ENCODE results near the gene UPK3BL2.
A peak's percentile ranks its signal among the peaks of the same experiment; 100 is the strongest.
"Not testable (repeated sequence)": the region's sequence is repeated elsewhere in the genome, so short reads cannot be mapped to it uniquely, and the experiment has no call there.

UPK3BL2 gene, protein sequence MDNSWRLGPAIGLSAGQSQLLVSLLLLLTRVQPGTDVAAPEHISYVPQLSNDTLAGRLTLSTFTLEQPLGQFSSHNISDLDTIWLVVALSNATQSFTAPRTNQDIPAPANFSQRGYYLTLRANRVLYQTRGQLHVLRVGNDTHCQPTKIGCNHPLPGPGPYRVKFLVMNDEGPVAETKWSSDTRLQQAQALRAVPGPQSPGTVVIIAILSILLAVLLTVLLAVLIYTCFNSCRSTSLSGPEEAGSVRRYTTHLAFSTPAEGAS

GRCh38 chr7:102543596-102543995, at the start of gene UPK3BL2:
Gene UPK3BL2 (minus strand): TSS chr7:102543696. CDS start chr7:102543636, 60 bp downstream.
- DNase-seq (ENCODE audit: low spot score), result not testable (repeated sequence)

- DNase-seq (ENCODE audit: low spot score), result peak; percentile 36
Measured at GRCh38 chr7:102592477-102593019, 49.1 kb upstream of the UPK3BL2 start.

- not testable (repeated sequence) for DNase-seq (ENCODE audit: low spot score)
Measured at GRCh38 chr7:102589857-102590256, 46.4 kb upstream of the UPK3BL2 start.

DNA sequence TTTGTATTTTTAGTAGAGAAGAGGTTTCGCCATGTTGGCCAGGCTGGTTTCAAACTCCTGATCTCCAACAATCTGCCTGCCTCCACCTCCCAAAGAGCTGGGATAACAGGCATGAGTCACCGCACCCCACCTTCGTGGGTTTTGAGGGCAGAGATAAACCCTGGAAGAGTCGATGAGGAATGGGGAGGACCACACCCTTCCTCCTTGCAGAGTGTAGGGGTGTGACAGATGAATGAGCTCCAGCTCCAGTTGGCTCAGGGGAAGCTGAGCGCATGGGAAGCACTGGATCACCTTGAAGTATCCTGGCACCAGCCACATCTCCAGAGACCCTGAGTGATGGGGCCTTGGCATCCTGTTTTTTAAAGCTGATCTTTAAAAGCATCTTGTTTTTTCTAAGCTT, 40.0 kb upstream of the UPK3BL2 start:
- not testable (repeated sequence) for DNase-seq (ENCODE audit: low spot score)

DNA sequence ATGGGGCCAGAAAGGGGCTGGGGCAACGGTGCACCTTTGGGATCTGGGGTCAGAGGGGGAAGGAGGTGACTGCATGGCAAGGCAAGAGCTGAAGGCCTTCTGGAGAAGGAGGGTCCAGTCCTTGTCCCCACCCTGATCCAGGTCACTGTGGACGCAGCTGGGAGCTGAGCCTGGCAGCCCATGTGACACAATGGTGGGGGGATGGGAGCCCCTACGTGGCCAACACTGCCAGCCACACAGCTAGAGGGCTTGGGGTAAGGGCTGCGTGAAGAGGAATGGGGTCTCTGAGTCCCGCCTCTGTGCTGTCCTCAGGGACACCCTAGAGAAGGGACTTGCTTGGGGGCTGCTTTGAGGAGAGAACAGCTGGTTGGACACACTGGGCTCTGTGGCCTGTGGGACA, 38.2 kb upstream of the UPK3BL2 start:
- DNase-seq (ENCODE audit: low spot score), result not testable (repeated sequence)

GRCh38 chr7:102578486-102578885, 35.0 kb upstream of the UPK3BL2 start:
- not testable (repeated sequence) for DNase-seq (ENCODE audit: low spot score)

DNA sequence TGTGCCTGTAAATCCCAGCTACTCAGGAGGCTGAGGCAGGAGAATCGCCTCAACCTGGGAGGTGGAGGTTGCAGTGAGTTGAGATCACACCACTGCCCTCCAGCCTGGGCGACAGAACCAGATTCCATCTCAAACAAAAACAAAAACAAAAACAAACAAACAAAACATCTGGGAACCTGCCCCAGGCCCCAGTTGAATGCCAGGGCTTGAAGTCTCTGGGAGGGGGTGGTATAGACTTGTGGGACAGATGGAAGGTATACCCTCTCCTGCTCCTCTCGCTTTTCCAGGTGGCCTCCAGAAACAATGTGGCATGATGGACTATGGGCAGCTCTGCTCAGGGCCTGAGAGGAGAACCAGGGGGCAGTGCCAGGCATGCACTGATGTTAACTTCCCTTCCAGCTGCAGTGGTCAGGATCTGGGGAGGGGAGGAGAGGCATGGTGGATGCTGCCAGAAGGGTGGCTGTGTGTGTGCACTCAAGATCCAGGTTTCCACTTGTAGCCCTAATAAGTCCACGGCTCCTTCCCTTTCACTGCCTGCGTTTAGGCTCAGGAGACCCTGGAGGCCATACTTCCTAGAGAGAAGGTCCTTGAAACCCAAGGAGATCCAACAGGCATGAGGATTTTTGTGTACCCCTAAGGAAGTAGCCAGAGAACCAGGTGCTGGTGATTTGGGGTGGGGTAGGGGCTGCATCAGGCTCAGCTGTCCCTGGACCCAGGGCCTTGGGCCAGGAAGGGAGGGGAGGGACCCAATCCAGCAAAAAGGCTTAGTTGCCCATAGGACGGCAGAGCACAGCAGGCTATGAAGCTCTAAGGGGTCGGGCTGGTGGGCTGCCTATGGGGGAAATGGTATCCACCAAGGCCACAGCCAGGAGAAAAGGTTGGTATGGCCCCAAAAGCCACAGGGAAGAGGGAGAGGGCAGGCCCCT, 34.1 kb upstream of the UPK3BL2 start:
- not testable (repeated sequence) for DNase-seq (ENCODE audit: low spot score)

DNA sequence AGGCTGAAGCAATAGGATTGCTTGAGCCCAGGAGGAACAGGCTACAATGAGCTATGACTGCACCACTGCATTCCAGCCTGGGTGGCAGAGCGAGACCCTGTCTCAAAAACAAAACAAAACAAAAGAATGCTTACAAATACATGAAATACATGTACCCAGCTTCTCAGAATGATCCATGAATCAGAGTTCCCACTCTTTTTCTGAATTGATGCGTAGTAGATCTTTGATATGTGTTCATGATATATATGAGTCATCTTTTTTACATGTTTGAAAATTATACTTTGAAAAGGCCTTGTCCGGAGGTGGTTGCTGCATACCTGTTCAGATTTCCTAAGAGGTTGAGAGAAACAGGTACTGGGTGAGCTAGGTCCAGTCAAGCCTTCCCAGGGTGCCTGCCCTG, 32.9 kb upstream of the UPK3BL2 start:
- DNase-seq (ENCODE audit: low spot score), result not testable (repeated sequence)

DNA sequence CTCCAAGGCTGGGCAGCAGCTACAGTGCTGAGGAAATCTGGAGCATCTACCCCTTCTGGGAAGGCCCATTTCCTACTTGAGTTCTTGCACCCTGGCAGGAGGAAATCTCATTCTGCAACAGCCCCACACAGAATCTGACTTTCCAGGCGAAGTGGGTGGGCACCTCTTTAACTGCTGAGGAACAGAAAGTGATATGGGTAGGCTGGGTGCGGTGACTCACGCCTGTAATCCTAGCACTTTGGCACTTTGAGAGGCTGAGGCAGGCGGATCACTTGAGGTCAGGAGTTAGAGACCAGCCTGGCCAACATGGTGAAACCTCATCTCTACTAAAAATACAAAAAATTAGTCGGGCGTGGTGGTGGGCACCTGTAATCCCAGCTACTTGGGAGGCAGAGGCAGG, 31.1 kb upstream of the UPK3BL2 start:
- DNase-seq (ENCODE audit: low spot score), result not testable (repeated sequence)

DNA sequence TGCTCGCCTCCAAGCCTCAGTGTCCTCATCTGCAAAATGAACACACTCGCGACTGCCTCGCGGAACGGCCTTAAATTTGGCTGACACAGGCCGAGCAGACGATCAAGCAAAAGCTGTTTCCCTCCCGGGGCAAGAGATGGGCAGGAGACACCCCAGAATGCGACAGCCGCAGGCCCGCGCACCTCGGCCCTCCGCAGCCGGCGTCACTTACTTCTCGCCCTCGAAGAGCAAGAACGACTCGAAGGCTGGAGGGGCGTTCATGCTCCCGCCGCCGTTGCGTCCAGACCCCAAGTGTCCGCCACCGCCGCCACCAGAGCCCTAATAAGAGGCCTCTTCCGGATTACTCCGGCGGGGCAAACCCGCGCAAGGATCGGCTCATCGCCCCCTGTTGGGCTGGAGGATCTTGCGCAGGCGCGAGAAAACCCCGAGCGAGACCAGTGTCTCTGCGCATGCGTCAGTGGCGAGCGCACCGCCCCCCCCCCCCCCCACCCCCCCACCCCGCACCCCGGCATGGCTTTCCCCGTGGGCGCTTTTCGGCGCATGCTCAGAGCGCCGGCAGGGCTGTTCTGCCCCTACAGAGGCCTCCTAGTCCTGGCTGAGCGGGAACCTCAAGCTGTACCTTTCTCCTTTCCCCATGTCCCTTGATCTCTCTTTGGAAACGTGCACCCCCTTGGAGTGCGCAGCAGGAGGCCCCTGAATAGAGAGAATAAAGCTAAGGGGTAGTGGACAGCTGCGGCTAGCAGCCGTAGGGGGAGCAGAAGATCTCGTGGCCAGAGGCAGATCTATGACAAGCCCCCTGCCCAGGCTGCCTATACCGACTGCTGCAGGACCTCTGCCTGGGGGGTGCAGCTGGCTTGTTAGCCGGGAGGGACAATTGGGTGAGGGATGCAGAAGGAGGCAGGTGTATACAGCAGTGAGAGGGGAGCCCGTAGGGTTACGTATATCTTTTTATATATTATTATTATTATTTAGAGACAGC, 29.1 kb upstream of the UPK3BL2 start, which contains the start of gene POLR2J3:
Gene POLR2J3, minus strand, starts transcription at position 323 of the 979 bp plus-strand sequence. Its CDS starts 62 bp downstream, at position 261.
- peak; percentile 97 for DNase-seq (ENCODE audit: low spot score)

DNA sequence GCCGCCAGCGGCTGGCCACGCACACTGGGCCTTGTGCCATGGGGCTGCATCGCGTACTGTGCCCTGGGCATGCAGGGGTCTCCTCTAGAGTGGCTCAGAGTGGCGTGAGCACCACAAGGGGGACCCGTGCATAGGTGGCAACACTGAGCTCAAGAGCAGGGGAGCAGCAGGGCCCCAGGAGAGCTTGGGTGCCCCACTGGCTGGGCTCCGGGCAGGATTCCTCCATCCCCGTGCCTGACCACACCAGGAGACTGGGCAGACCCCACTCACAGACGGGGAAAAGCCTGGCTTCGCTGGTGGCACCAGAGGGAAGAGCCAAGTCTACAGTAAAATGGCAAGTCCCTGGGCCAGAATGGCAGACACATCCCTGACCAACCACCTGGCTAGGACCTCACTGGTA, 25.1 kb upstream of the UPK3BL2 start:
- DNase-seq (ENCODE audit: low spot score), result not testable (repeated sequence)

- not testable (repeated sequence) for DNase-seq (ENCODE audit: low spot score)
Measured at GRCh38 chr7:102550808-102551422, 7.4 kb upstream of the UPK3BL2 start, which contains the start of gene SPDYE2. Gene SPDYE2 (plus strand): TSS chr7:102551226. CDS start chr7:102553256, 2,030 bp downstream.

DNA sequence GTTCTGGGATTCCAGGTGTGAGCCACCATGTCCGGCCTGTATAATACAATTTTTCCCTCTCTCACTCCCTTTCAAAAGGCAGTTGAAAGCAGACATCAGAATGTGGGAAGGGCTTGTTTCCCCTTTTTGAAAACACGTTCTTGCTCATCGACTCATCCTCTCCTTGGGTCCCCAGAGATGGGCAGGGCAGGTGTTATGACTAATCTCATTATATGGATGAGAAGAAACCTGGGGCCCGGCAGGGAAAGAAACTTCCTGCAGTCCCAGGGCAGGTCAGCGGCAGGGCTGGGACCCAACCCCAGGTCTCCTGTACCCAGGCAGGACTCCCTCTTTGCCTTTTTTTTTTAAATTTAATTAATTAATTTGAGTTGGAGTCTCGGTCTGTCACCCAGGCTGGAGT, 2.9 kb upstream of the UPK3BL2 start:
- not testable (repeated sequence) for DNase-seq (ENCODE audit: low spot score)

- not testable (repeated sequence) for DNase-seq (ENCODE audit: low spot score)
Measured at GRCh38 chr7:102545288-102545687, 1.8 kb upstream of the UPK3BL2 start.

DNA sequence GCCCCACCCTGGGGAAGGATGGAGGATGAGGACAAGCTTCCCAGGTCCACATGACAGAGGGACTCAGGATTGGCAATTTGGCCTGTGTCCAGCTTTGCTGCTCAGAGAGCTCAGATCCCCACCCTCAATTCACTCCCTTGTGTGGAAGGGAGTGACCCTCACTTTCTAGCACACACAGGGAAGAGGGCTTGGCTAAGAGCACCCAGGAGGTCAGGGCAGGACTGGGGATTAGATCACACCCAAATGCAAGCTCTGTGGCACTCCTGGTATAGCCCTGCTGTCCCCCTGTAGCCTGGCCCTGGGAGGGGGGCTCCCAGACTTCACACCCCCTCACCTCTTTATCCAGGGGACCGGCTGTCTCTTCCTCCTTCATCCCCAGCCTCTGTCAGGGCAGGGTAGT, 876 bp upstream of the UPK3BL2 start:
- not testable (repeated sequence) for DNase-seq (ENCODE audit: low spot score)

- not testable (repeated sequence) for DNase-seq (ENCODE audit: low spot score)
Measured at GRCh38 chr7:102542771-102543170, 725 bp downstream of the UPK3BL2 start.

DNA sequence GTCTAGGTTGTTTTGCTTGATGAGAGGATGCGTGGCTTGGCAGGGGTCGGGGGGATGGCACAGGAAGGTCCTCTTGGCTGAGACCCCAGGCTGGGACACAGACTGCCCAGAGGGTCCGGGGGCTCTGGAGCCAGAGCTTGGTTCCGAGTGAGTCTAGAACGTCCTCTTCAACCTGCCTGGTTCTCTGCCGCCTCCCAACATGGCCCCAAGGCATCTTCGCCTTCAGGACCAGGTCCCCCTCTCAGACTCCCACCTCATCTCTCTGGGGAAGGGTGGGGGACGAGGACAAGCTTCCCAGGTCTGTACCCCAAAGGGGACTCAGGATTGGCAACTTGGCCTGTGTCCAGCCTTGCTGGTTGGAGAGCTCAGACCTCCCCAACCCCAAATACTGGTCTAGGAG, 1.4 kb downstream of the UPK3BL2 start:
- DNase-seq (ENCODE audit: low spot score), result not testable (repeated sequence)

DNA sequence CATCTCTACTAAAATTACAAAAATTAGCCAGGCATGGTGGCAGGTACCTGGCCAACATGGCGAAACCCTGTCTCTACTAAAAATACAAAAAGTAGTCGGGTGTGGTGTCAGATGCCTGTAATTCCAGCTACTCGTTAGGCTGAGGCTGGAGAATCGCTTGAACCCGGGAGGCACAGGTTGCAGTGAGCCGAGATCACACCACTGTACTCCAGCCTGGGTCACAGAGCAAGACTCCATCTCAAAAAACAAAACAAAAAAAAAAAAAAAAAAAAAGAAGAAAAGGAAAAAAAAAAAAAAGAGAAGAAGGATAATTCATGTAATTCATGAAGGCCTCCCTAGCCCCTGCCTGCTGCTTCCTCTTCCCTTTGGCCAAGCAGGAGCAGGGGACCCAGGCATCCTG, 2.9 kb downstream of the UPK3BL2 start:
- DNase-seq (ENCODE audit: low spot score), result not testable (repeated sequence)

DNA sequence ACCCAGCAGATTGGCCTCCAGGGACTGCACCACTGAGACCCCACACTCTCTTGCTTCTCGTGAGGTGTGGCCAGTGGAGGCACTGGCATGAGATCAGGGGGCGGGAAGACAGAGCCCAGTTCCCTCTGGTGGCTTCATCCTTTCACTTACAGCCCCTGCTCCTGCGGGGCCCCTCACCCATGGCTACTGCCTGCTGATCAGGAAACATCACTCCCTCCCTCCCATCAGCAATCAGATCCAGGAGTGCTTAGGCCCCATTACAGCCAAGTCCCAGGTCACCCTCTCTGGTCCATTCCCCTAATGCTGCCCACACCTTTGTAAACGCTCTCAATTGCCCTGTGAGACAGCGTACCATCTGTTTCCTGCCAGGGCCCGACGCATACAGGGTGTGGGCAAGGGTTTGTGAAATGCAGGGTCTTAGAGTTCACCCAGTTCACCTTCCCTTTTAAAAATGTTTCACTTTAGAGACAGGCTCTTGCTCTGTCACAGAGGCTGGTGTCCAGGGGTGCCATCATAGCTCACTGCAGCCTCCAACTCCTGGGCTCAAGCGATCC, 8.4 kb downstream of the UPK3BL2 start:
- DNase-seq (ENCODE audit: low spot score), result not testable (repeated sequence)

GRCh38 chr7:102532127-102532526, 11.4 kb downstream of the UPK3BL2 start:
- DNase-seq (ENCODE audit: low spot score), result not testable (repeated sequence)
